HepG2 (cell line): Measurements from ENCODE around the gene TSPYL6. TPM values are rescaled to one million over a fixed set of nuclear protein-coding genes. Genes with fewer than 3 reads are reported as not detected.

Experiments
- AKAP8 ChIP-seq: sonication (generic); formaldehyde crosslinking; IDR thresholded peaks from 2 replicates; pipeline ENCODE4 v1.5.1; 2020; ENCODE audit warnings: mild to moderate bottlenecking, missing genetic modification reagents
- ATF4 ChIP-seq, 2 experiments: fragments of 450-650 bp in 1 of 2; sonication (generic) in 1 of 2; formaldehyde crosslinking; IDR thresholded peaks; 2 replicates each; pipeline versions ENCODE4 v1.5.0 to v1.8.0; 2020 to 2022; ENCODE audit warnings: mild to moderate bottlenecking in 1 of 2, missing genetic modification reagents in 1 of 2
- CCAR2 ChIP-seq: fragments of 200-400 bp; formaldehyde crosslinking; optimal IDR thresholded peaks from 2 replicates; pipeline ENCODE3; 2018; ENCODE audit warnings: low read depth, mild to moderate bottlenecking, low read length, moderate library complexity
- CHD4 ChIP-seq: fragments of 200-600 bp; sonication (generic); IDR thresholded peaks from 2 replicates; pipeline ENCODE4 v1.7.0; 2017; ENCODE audit warnings: mild to moderate bottlenecking, low read length, borderline replicate concordance
- GABPB1 ChIP-seq: IDR thresholded peaks from 2 replicates; pipeline ENCODE4 v1.6.1; 2016; ENCODE audit warnings: mild to moderate bottlenecking, missing genetic modification reagents, moderate library complexity, missing compliant biosample characterization
- GATAD2A ChIP-seq: IDR thresholded peaks from 2 replicates; pipeline ENCODE4 v1.6.1; 2016
- HDAC1 ChIP-seq: sonication (generic); formaldehyde crosslinking; IDR thresholded peaks from 2 replicates; pipeline ENCODE4 v1.5.1; 2020; ENCODE audit warnings: mild to moderate bottlenecking, missing genetic modification reagents
- KAT2B ChIP-seq: fragments of 150-350 bp; IDR thresholded peaks from 2 replicates; pipeline ENCODE4 v1.6.1; 2014; ENCODE audit warnings: low read depth, low read length, borderline replicate concordance
- MATR3 ChIP-seq: sonication (generic); formaldehyde crosslinking; IDR thresholded peaks from 2 replicates; pipeline ENCODE4 v1.4.0; 2020; ENCODE audit warnings: missing genetic modification reagents
- PBX3 ChIP-seq: sonication (generic); formaldehyde crosslinking; IDR thresholded peaks from 2 replicates; pipeline ENCODE4 v1.8.1; 2023; ENCODE audit warnings: missing genetic modification reagents, inconsistent platforms, borderline replicate concordance
- SETDB1 ChIP-seq: sonication (generic); formaldehyde crosslinking; IDR thresholded peaks from 2 replicates; pipeline ENCODE4 v1.5.1; 2020; ENCODE audit warnings: missing genetic modification reagents, mild to moderate bottlenecking, borderline replicate concordance
- SMAD1 ChIP-seq: sonication (generic); formaldehyde crosslinking; IDR thresholded peaks from 2 replicates; pipeline ENCODE4 v1.4.0; 2020; ENCODE audit warnings: missing genetic modification reagents, low read depth, mild to moderate bottlenecking, borderline replicate concordance
- STAG1 ChIP-seq: sonication (generic); formaldehyde crosslinking; IDR thresholded peaks from 2 replicates; pipeline ENCODE4 v1.4.0; 2020; ENCODE audit warnings: missing genetic modification reagents
- ZBTB34 ChIP-seq: sonication (generic); formaldehyde crosslinking; IDR thresholded peaks from 2 replicates; pipeline ENCODE4 v1.8.0; 2022; ENCODE audit warnings: mild to moderate bottlenecking, missing genetic modification reagents
- ZBTB7B ChIP-seq: sonication (generic); formaldehyde crosslinking; IDR thresholded peaks from 2 replicates; pipeline ENCODE4 v1.4.0; 2020; ENCODE audit warnings: missing genetic modification reagents
- ZFP62 ChIP-seq: sonication (generic); formaldehyde crosslinking; IDR thresholded peaks from 2 replicates; pipeline ENCODE4 v1.4.0; 2020; ENCODE audit warnings: missing genetic modification reagents
- ZFY ChIP-seq: sonication (generic); formaldehyde crosslinking; IDR thresholded peaks from 2 replicates; pipeline ENCODE4 v1.4.0; 2020; ENCODE audit warnings: missing genetic modification reagents
- ZNF468 ChIP-seq: sonication (generic); formaldehyde crosslinking; IDR thresholded peaks from 2 replicates; pipeline ENCODE4 v1.8.0; 2022; ENCODE audit warnings: mild to moderate bottlenecking, moderate library complexity, missing genetic modification reagents
- ZNF562 ChIP-seq: sonication (generic); formaldehyde crosslinking; IDR thresholded peaks from 2 replicates; pipeline ENCODE4 v1.8.0; 2022; ENCODE audit warnings: missing genetic modification reagents, borderline replicate concordance
- ZNF567 ChIP-seq: sonication (generic); formaldehyde crosslinking; IDR thresholded peaks from 2 replicates; pipeline ENCODE4 v1.8.1; 2023; ENCODE audit warnings: mild to moderate bottlenecking, missing genetic modification reagents, borderline replicate concordance
- ZNF775 ChIP-seq: sonication (generic); formaldehyde crosslinking; IDR thresholded peaks from 2 replicates; pipeline ENCODE4 v1.4.0; 2020; ENCODE audit warnings: missing genetic modification reagents, mild to moderate bottlenecking, moderate library complexity, borderline replicate concordance
- ZNF782 ChIP-seq: sonication (generic); formaldehyde crosslinking; IDR thresholded peaks from 2 replicates; pipeline ENCODE4 v1.4.0; 2020; ENCODE audit warnings: missing genetic modification reagents, mild to moderate bottlenecking, borderline replicate concordance
- polyA plus RNA-seq, 8 experiments: library from polyadenylated mRNA; depleted of rRNA in 3 of 8; stranded (reverse) in 7 of 8; unstranded in 1 of 8; fragments of >200 nt; fragmentation: Illumina TruSeq in 4 of 8; extraction: Trizol in 4 of 8; gene quantifications; 2 replicates each; pipeline versions ENCODE4 v1.2.1 to v1.2.3, GENCODE V29; 2011 to 2016; ENCODE audit warnings: low read depth in 4 of 8, missing spikeins in 1 of 8, mixed read lengths in 1 of 8; ENCODE audit not compliant: insufficient read depth in 1 of 8
- total RNA-seq, 5 experiments: library from RNA; depleted of rRNA; stranded (reverse); fragments of >200 nt; fragmentation: Illumina TruSeq; extraction: Trizol; gene quantifications; 2 replicates each; pipeline ENCODE4 v1.2.3, GENCODE V29; 2016; ENCODE audit warnings: low read depth in 1 of 5
- TF ChIP-seq, protein P1 (sequence below): sonication (generic); formaldehyde crosslinking; IDR thresholded peaks from 2 replicates; pipeline ENCODE4 v1.4.0; 2020; ENCODE audit warnings: missing genetic modification reagents

Gene TSPYL6
- total and polyA plus RNA-seq, 2 of the 13 experiments (the other 11 are each of a cell fraction or from before 2014, with no cell fraction given): 0.03 TPM; not detected in 1

DNA sequence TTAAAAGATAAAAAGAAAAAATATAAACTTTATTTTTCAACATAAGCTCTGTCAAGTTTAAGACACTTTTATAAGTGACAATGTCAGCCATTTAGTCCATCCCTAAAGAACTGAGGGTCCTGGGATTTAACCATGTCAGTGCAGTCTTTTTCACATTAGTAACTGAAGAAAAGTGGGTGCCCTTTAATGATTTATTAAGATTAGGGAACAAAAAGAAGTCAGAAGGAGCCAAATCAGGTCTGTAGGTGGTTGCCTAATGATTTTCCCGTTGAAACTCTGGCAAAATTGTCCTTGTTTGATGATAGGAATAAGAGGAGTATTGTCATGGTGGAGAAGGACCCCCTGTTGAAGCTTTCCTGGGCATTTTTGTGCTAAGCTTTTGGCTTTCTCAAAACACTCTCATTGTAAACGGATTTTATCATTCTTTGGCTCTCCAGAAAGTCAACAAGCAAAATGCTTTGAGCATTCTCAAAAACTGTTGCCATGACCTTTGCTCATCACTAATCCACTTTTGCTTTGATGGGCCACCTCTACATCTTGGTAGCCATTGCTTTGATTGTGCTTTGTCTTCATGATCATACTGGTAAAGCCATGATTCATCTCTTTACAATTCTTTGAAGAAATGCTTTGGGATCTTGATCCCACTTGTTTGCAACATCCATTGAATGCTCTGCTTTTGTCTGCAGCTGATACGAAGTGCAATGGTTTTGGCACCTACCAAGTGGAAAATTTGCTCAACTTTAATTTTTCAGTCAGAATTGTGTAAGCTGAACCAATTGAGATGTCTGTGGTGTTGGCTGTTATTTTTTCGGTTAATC is 22.0 kb downstream of the TSPYL6 start (continued):
- TF ChIP-seq STAG1 (CRISPR knock-in tag): no peak; the same call in none of the 2 replicates
- TF ChIP-seq SMAD1 (CRISPR knock-in tag): no peak
- TF ChIP-seq ZNF562 (CRISPR knock-in tag): no peak
- no peak for TF ChIP-seq PBX3 (CRISPR knock-in tag)
- no peak for TF ChIP-seq ZNF775 (CRISPR knock-in tag)
- TF ChIP-seq HDAC1: peak; percentile 84
- TF ChIP-seq ZNF468 (CRISPR knock-in tag): no peak
- peak; percentile 57; the same call in 1 of the 2 replicates for TF ChIP-seq CHD4
- TF ChIP-seq KAT2B: no peak
- no peak for TF ChIP-seq AKAP8
- no peak for TF ChIP-seq ZNF567 (CRISPR knock-in tag)
- TF ChIP-seq ZBTB34 (CRISPR knock-in tag): peak; percentile 93
- no peak for TF ChIP-seq GABPB1 (CRISPR knock-in tag)
- peak; percentile 80; the same call in 1 of the 2 replicates for TF ChIP-seq ZBTB7B
- no peak for TF ChIP-seq ZFY
- no peak for TF ChIP-seq ZNF782 (CRISPR knock-in tag)
- TF ChIP-seq, protein P1, sequence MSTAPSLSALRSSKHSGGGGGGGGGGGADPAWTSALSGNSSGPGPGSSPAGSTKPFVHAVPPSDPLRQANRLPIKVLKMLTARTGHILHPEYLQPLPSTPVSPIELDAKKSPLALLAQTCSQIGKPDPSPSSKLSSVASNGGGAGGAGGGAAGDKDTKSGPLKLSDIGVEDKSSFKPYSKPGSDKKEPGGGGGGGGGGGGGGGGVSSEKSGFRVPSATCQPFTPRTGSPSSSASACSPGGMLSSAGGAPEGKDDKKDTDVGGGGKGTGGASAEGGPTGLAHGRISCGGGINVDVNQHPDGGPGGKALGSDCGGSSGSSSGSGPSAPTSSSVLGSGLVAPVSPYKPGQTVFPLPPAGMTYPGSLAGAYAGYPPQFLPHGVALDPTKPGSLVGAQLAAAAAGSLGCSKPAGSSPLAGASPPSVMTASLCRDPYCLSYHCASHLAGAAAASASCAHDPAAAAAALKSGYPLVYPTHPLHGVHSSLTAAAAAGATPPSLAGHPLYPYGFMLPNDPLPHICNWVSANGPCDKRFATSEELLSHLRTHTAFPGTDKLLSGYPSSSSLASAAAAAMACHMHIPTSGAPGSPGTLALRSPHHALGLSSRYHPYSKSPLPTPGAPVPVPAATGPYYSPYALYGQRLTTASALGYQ (CRISPR knock-in tag): peak; percentile 99
- TF ChIP-seq MATR3 (CRISPR knock-in tag): no peak
- peak; percentile 97 for TF ChIP-seq GATAD2A (CRISPR knock-in tag)
- TF ChIP-seq ZFP62 (CRISPR knock-in tag): no peak
- no peak; a peak in 1 of 4 replicates for TF ChIP-seq ATF4 (CRISPR knock-in tag; IDR thresholded peaks at IDR 0.05)
- no peak for TF ChIP-seq SETDB1 (CRISPR knock-in tag)
- TF ChIP-seq CCAR2: no peak
